SHP77 treated with DMSO at 0.1 percent for 48 hours (cell line): Measurements from ENCODE around the gene ALG2.
"Not testable (repeated sequence)": the region's sequence is repeated elsewhere in the genome, so short reads cannot be mapped to it uniquely, and the experiment has no call there.

Source experiments
- DNase-seq: peaks from one replicate; lab custom pipeline; 2025; lab: John Stamatoyannopoulos, UW

The ALG2 gene

DNA sequence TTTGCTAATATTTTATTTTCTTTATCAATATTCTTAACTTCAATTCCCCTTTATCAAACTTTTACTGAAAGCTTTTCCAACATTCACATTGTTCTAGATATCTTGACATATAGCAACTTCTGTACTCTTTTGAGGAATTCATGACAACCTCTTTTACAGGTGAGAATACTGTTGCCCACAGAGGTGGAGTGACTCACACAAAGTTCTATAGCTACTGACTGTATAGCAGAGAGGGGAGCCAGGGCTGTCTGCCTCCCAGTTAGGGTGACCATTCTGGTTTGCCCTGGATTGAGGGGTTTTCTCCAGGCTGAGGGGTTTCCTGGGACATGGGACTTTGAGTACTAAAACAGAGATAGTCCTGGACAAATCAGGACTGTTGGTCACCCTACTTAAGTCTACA, 16.6 kb upstream of the ALG2 start:
- no peak for DNase-seq

DNA sequence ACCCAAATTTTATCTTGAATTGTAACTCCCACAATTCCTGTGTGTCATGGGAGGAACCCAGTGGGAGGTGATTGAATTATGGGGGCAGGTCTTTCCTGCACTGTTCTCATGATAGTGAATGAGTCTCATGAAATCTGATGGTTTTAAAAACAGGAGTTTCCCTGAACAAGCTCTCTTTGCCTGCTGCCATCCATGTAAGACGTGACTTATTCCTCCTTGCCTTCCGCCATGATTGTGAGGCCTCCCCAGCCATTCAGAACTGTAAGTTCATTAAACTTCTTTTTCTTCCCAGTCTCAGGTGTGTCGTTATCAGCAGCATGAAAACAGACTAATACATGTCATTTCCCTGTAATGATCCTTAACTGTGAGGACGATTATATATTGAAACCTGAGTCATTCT, 16.1 kb upstream of the ALG2 start:
- DNase-seq: not testable (repeated sequence)

DNA sequence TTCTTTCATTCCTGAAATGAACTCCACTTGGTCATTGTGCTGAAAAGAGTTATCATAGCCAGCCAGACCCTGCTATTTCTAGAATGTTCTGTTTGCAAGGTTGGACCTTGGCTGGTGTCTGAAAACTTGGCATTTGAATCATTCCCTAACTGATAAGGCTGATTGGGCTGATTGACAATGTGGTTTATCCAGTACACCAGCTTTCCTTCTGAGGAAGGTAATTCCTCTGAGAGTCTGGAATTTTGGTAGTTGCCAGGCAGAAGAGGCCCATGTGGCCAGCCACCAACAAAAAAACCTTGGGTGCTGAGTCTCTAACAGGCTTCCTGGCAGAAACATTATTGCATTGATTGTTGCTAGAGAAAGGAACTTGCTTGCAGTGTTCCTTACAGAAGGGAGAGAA, 15.6 kb upstream of the ALG2 start:
- no peak for DNase-seq

DNA sequence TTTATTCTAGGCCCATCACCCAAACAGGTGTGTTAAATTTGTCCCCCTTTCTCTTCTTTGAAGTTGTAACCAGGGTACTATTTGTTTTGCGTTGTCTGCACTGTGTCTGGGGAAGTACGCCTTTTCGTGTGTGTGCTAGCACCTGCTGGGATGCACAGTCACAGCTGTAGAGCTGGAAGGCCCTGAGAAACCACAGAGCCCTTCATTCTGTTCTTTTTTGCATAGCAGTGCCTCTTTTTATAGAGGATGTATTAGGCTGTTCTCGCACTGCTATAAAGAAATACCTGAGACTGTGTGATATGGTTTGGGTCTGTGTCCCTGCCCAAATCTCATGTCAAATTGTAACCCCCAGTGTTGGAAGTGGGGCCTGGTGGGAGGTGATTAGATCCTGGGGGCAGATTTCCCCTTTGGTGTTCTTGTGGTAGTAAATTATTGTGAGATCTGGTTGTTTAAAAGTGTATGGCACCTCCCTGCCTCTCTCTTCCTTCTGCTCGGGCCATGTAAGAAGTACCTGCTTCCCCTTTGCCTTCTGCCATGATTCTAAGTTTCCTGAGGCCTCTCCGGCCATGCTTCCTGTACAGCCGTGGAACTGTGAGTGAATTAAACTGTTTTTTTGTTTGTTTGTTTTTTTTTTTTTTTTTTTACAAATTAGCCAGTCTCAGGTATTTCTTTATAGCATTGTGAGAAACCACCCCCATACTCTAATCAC, 14.3 kb upstream of the ALG2 start:
- DNase-seq: no peak

DNA sequence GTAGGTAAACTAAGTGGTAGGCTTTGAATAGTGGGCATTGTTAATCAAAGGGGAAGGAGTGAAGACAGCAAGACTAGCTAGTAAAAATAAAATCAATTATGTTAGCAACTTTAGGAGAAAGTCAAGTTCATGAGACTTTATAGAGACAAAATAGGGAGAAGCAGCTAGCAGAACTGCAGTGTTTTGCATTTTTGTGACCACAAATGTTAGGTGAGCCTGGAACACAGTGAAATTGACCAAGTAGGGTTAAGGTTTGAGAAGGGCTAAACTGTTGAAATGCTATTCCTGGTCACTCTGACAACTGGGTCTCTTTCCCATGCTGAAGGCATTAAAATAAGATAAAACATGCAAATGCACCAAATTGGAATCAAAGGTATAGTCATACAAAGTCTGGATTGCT, 13.3 kb upstream of the ALG2 start:
- DNase-seq: no peak

DNA sequence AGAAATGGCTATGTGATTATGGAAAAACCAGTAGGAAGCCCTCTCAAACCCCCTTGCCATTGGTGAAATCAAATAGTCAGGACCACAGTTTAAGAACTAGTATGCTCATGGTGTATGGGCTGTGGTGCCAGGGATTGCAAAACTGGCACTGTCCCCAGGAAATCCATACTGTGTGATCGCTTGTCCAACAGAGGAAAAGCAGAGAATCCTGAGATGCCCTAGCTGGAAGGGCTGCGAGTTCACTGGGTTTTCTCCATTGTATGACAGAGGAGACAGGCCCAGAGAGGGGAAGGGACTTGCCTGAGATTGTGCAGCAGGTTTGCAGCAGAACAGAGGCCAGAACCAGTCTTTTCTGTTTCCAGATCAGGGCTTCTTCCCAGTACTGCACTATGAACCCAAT, 12.9 kb upstream of the ALG2 start:
- DNase-seq: no peak

DNA sequence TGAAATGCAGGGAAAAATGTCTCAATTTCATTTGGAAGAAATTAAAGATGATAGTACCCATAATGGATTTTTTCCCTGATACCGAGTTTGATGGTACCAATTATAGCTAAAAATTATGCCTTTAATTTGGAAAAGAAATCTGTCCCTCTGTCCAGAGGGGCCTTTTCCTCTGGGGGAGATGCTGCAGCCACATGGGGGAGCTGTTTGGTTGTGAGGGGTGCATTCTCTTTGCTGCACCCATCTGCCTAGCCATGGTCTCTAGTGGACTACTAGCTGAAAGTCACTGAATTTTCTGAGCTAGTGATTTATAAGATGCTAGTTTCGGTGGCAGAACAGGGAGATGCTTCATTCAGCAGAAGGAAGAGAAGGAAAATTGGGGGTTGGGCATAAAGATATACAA, 10.0 kb upstream of the ALG2 start:
- no peak for DNase-seq

DNA sequence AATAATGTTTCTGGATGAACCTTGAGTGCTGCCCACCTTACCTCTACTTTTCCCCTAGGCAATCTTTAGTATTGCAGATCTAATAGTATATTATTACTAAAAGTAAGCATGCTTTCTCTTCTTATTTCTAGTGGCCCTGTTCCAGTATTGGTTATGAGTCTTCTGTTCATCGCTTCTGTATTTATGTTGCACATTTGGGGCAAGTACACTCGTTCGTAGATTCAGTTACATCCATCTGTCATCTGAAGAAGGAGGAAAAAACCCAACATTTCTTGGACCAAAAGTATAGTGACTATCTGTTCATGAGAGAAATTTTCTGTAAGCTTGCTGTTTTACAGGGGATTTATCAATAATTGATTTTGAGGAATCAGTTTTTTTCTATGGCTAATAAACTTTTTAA, 8.5 kb upstream of the ALG2 start:
- DNase-seq: no peak

DNA sequence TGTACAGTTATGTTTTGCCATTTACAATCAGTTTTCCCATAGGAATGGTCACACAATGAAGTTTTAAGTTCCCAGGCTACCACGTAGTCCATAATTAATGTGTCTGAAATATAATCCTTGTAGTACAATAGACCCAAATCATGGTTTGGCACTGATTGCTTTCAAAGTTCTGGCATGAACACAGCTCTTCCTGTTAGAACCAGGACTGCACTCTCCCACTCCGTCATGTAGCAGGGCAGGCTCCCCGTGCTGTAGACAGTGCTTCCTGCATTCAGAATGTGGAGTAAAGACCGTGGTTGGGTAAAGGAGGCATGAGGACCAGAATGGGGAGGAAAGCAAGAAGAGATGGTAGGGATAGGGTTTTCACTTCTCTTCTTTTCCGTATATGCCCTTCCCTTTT, 4.3 kb upstream of the ALG2 start:
- no peak for DNase-seq

DNA sequence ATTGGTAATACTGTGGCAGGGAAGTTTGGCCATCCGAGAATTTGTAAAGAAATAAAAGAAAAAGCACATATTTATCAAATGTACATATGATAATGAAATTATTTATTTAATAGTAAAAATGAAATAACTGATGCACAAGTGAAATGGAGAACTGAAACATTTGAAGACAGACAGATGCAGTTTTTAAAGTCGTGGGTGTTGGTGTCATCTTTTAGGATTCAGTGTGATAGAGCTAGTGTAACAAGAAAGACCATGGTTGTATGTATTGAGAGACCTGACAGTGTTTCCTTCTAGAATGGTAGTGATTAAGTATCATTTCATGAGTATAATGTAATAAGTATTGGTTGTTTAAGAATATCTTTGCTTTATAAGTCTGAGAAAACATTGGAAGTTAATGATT, 2.7 kb upstream of the ALG2 start:
- no peak for DNase-seq

DNA sequence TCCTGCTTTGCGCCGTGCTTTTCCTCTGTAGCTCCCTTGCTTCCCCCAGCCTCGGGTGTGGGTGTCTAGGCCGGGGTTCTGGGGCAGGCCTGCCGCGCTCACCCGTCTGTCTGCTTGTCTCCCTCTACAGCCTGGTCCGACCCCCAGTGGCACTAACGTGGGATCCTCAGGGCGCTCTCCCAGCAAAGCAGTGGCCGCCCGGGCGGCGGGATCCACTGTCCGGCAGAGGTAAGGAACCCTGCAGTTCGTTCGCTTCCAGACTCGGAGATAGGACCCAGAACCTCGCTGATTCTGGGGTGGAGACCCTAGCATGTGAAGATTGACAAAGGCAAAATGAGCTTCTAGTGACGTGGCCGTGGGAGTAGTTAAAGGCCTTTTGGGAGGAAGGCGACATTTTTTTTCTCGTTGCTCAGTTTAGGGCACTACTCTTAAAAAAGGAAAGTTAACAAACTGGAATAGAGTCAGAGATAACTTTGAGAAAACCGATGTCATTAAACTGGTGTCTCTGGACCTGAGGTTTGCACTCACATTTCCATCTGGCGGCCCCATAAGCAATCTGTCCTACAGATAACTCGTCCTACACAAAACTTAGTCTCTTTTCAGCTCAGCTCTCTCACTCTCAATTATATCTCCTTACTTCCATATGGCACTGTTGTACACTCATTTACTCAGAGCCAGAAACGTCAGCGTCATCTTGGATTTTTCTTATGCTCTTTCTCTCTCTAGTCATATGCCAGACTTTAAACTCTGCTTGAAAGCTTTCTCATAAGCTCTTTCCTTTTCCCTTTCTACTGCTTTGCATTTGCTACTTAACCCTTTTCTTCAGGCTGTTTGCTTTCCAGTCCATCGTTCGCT, 901 bp upstream of the ALG2 start:
- DNase-seq: no peak

DNA sequence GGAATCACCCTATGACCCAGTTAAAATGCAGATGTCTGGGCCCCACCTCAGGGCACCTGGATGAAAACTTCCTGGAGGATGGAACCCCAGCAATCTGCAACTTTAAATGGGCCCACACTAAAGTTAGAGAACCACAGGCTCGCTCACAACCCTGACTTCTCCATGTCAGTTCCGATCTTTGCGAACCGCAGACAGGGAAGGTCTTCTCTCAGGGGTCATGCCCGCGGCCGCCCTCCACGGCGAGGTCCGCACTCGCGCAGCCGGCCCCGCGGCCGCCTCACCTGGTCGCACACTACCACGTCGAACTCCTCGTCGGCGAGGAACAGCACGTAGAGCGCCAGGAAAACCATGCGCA, 499 bp downstream of the ALG2 start:
- no peak for DNase-seq

DNA sequence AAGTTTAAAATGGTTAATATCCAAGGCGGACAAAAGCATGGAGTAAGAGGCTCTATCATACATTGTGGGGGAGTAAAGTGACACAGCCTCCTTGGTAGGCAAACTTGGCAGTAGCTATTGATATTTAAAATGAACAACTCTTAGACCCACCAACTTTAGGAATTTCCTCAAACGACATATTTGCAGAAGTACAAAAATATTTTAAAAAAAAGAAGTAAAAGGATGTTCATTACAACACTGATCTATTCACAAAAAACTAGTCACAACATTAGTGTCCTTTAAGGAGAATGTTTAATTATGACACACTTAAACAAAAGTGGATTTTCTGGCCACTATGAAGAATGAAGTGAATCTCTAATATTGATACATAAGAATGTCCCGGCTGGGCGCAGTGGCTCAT, 1.7 kb downstream of the ALG2 start:
- DNase-seq: no peak

DNA sequence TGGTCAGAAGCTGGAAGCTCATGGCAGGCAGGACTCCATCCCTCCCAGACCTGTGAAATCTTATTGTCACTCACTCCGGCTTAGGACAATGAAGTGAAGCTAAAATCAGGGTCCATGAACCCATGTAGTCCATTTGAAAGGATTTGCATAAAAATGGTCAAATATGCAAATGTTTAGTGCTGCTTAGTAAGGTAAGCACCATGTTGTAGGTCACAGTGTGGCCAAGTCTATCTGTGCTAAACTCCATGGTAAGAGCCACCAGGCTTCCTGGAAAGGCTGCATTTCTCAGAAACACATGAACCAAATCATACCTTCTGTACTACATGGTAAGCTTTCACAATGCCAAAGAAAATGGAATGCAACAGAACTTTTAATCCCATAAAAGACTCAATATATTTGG, 5.7 kb downstream of the ALG2 start:
- DNase-seq: no peak

DNA sequence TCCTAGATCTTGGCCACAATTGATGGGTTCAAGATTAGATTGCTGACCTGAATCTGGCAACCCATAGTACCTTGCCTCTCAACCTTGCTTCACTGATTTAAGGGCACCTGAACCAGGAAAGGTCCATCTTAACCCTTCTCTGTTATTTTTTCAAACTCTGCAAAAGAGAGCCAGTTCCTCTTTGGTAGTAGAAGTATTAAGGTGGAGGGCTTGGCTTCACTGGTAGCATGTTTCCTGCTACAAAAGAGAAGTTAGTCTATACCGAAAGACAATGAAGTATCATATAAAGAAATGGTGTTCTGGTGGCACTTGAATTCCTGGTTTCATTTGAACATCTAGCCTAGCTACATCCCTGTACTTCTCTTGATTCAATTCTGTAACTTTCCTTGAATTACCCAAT, 8.5 kb downstream of the ALG2 start:
- DNase-seq: no peak

DNA sequence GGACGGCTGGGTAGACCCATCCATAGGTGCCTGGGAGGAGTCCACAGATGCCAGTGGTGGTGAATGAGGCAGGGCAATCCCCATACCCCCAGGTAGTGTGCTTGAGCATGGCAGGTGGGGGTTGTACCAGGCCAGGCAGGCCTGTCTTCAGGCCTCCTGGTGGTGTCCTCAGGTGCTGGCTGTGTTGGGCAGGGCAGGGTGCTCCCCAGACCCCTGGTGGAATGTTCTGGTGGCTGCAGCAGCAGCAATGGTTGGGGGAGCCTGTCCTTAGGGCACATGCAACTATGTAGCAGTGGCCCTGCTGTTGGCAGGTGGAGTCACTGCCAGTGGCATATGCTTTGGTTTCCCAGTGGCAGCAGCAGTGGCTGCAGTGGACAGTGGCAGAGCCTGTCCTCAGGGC, 10.0 kb downstream of the ALG2 start:
- no peak for DNase-seq

DNA sequence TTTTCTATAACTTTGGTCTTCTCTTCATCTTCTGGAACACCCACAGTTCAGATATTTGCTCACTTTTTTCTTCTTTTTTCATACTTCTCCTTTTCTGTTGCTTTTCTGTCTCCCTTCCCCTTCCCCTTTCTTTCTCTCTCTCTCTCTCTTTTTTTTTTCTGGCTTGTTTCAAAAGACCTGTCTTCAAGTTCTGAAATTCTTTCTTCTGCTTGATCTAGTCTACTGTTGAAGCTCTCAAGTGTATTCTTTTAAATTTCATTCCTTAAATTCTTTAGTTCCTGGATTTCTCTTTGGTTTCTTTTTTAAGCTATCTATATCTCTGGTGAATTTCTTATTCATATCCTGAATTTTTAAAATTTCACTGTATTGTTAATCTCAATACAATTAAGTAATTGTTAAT, 11.2 kb downstream of the ALG2 start:
- no peak for DNase-seq

DNA sequence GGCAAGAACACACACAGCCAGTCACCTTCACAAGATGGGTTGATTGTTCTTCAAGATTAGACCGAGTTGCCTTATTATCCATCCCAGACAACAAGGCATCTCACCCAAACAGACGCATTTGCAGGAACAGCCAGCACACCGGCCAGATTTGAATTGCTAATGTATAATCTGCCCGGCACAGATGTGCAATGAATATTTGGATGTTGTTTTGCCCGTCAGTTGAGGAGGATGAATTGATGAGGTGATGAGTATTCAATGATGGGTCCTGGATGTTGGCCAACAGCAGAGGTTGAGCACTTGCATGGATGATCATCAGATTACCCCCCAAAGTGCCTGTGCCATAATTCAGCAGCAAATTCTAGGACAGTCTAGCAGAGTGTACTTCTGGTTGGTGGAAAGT, 20.1 kb downstream of the ALG2 start:
- no peak for DNase-seq

DNA sequence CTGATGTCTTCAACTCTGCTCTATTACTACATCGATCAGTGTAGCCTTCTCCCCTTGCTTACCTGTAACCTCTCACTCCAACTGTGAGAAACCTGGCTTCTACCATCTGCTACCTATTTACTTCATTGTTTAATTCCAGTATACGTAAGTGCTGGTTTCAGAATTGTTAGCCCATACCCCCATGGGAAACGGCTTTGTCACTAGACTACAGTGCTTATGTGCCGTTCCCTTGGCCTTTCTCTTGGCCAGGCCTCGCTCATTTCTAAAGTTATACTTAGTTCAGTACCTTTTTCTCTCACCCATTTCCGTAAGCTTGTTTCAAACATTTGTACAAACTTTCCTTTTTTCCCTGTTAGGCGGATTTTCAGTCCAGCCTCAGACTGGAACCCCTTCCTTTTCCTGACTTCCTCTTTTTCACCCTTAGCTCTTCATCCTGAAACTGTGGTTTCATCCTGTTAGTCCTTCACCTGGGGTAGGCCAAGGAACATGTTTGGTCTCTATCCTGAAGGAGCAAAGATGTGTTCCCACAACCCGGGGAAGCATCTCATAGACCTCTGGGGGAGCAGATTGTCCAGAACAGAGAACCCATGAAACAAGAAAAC, 21.7 kb downstream of the ALG2 start:
- DNase-seq: no peak

DNA sequence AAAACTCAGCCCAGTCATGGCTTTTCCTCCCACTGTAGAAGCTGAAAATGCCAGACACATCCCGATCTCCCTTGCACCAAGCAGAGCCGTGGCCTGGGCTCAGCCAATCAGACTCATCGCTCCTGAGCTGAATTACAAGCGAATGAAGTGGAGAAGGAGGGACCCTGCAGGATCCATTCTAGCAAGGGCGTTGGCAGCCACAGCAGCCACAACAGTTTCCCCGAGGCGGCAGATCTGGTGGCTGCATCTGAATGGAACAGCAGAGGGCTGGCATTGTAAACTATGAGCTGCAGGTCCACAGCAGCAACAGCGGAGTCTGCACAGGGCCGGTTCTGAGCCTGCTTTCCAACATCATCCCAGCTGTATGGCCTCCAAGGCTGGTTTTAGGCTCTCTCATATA, 23.8 kb downstream of the ALG2 start:
- no peak for DNase-seq

DNA sequence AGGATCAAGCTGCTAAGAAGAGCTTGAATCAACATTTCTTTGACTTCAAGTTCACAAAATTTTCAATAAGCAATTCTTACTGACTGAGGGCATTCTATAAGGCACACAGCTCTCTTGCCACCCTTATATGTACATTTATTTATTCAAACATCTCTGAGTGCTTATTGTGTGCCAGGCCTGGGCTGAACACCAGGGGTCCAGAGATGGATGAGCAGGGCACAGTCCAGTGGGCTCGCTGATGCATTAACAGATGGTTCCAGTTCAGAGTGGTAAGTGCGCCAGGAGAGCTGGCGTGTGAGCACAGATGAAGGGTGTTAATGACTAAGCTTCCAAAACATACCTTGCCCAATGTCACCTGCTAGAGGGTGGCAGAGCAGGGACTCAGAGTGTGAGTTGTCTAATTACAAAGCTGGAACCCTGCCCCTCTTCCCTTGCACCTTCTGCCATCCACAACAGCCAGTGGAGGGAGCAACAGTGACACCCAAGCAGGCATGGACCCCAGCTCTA, 24.6 kb downstream of the ALG2 start:
- DNase-seq: no peak

DNA sequence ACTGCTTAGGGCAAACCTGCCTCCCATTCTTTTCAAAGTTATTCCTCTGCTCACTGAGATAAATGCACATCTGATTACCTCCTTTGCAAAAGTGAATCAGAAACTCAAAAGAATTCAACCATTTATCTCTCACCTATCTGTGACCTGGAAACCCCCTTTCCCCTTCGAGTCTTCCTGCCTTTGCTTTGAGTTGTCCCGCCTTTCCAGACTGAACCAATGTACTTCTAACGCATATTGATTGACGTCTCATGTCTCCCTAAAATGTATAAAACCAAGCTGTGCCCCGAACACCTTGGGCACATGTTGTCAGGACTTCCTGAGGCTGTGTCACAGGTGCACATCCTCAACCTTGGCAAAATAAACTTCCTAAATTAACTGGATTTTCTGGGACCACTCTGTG, 25.3 kb downstream of the ALG2 start:
- not testable (repeated sequence) for DNase-seq

DNA sequence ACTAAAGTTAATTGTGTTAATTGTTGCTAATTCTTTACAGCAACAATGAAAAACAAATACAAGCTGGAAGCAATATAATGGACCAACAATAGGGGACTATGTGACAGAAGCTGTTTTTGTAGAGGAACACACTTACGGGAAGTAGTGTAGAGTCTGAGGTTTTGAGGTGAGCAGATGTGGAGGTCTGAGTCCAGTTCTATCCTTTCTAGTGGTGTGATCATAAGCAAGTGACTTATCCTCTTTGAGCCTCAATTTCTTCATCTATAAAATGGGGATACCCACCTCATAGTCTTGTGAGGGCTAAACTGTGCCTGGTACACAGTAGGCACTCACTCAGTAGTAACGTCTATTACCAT, 28.3 kb downstream of the ALG2 start:
- DNase-seq: no peak
